Measurements from ENCODE around the gene LRRTM4.

DNA sequence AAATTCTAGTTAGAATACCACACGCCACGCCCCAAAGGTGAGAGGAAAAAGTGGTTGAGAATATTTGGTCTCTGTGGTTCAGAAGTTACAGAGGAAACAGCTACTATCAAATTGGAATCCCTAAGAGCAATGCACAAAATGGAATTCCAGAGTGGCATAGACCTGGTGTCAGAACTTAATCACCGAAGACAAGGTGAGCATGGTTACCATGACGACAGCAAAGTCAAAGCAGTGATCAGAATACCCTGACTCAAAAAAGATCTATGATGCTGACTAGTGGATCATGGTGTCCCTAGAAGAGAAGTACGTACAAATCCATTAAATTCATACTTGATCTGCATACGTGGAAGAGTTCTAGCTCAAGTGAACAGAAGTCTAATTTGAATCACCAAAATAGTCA, 14.5 kb downstream of the LRRTM4 start:
- TF ChIP-seq POLR2A (IDR thresholded peaks at IDR 0.05), result no peak
- no peak for TF ChIP-seq CTCF (IDR thresholded peaks at IDR 0.05)
